GM12878 (cell line): ENCODE results near the gene TSC2. TPM values are rescaled to one million over a fixed set of nuclear protein-coding genes. Genes with fewer than 3 reads are reported as not detected.

Experiments
- ATAC-seq: fragments of 200-7000 bp; cut with Tn5 transposase; 3 replicates; pipeline ENCODE4 v1.9.1; 2020; ENCODE audit warnings: mild to moderate bottlenecking, moderate library complexity
- BruUV-seq: library from RNA; stranded (reverse); fragments of 400-500 nt; replicated peaks from 2 replicates; lab custom pipeline; 2021; lab: Mats Ljungman, UMichigan
- CTCF ChIA-PET: fragments of 300-600 bp; sonication (Branson Sonifier 250); formaldehyde crosslinking; extraction: SDS; loops from one replicate; lab custom pipeline; 2021; ENCODE audit warnings: inconsistent platforms; lab: Yijun Ruan, JAX
- POLR2A ChIA-PET: fragments of 350-600 bp; formaldehyde crosslinking; extraction: SDS; loops from one replicate; lab custom pipeline; 2021; ENCODE audit warnings: inconsistent platforms; lab: Charles Lee
- RAD21 ChIA-PET: fragments of 300-600 bp; sonication (Branson Sonifier 250); formaldehyde crosslinking; loops from one replicate; lab custom pipeline; 2023; ENCODE audit warnings: antibody characterized with exemption; ENCODE audit not compliant: unreplicated experiment; lab: Charles Lee
- SMC1A ChIA-PET: fragments of 300-600 bp; sonication (Branson Sonifier 250); formaldehyde crosslinking; loops from one replicate; lab custom pipeline; 2023; ENCODE audit not compliant: unreplicated experiment, uncharacterized antibody; lab: Charles Lee
- DNase-seq: peaks from one replicate; pipeline ENCODE4 v3.0.0-alpha.2; 2011; ENCODE audit warnings: low read depth, low spot score
- FAIRE-seq: peaks from 3 replicates; lab custom pipeline; 2011; peaks lifted over from hg19 to GRCh38; lab: Jason Lieb, UNC
- H2AFZ ChIP-seq: 2 replicates; pipeline ENCODE4 v1.6.0; 2011; ENCODE audit warnings: low read depth, low read length, control low read depth; ENCODE audit not compliant: control insufficient read depth
- H3K27ac ChIP-seq: 2 replicates; pipeline ENCODE4 v1.5.1; 2011; ENCODE audit warnings: control low read depth; ENCODE audit not compliant: control insufficient read depth, insufficient read depth
- H3K27me3 ChIP-seq, 2 experiments: replicated peaks in 1 of 2; 2 replicates each; pipeline versions ENCODE4 v1.6.0 to v1.6.1; 2011; ENCODE audit warnings: low read length in 1 of 2; ENCODE audit not compliant: control insufficient read depth in 2 of 2, insufficient read depth in 2 of 2
- H3K36me3 ChIP-seq, 2 experiments: 2 replicates each; pipeline ENCODE4 v1.5.1; 2011; ENCODE audit warnings: low read length in 1 of 2; ENCODE audit not compliant: control insufficient read depth in 2 of 2, insufficient read depth in 2 of 2
- H3K4me1 ChIP-seq: 2 replicates; pipeline ENCODE4 v1.6.1; 2011; ENCODE audit warnings: mild to moderate bottlenecking, low read length, moderate library complexity, mixed read lengths; ENCODE audit not compliant: control insufficient read depth, insufficient read depth
- H3K4me2 ChIP-seq: 2 replicates; pipeline ENCODE4 v1.6.0; 2011; ENCODE audit warnings: control low read depth; ENCODE audit not compliant: control insufficient read depth, insufficient read depth
- H3K4me3 ChIP-seq: fragments of 200-600 bp; sonication (generic); 2 replicates; pipeline ENCODE4 v1.5.1; 2016
- H3K79me2 ChIP-seq: 2 replicates; pipeline ENCODE4 v1.6.0; 2011; ENCODE audit warnings: low read length; ENCODE audit not compliant: control insufficient read depth, insufficient read depth
- H3K9ac ChIP-seq: 2 replicates; pipeline ENCODE4 v1.8.0; 2011; ENCODE audit warnings: low read length, control low read depth, mixed read lengths; ENCODE audit not compliant: control insufficient read depth, insufficient read depth
- H3K9me3 ChIP-seq: replicated peaks from 3 replicates; pipeline ENCODE4 v1.5.1; 2011; ENCODE audit warnings: mild to moderate bottlenecking, low read length; ENCODE audit not compliant: control insufficient read depth, insufficient read depth
- H4K20me1 ChIP-seq: 2 replicates; pipeline ENCODE4 v1.6.0; 2011; ENCODE audit not compliant: control insufficient read depth, insufficient read depth
- CREB1 ChIP-seq: IDR thresholded peaks from 2 replicates; pipeline ENCODE4 v1.6.1; 2012; ENCODE audit warnings: low read depth, mild to moderate bottlenecking, inconsistent platforms
- CREM ChIP-seq: IDR thresholded peaks from 2 replicates; pipeline ENCODE4 v1.6.1; 2014; ENCODE audit warnings: antibody characterized with exemption, low read depth
- IKZF2 ChIP-seq, 2 experiments: fragments of 450-650 bp; IDR thresholded peaks; 2 replicates each; pipeline ENCODE4 v1.6.1; 2017; ENCODE audit warnings: mild to moderate bottlenecking in 2 of 2, moderate library complexity in 2 of 2
- SREBF1 ChIP-seq: IDR thresholded peaks from 2 replicates; pipeline ENCODE4 v1.6.1; 2012; ENCODE audit warnings: mild to moderate bottlenecking, low read length
- WGBS: methylation state at CpG from one replicate; pipeline ENCODE4 v1.1.6; 2016; ENCODE audit warnings: low lambda C conversion rate; ENCODE audit not compliant: insufficient replicate concordance, insufficient coverage; ENCODE audit errors: missing lambda C conversion rate; 5-methylcytosine and 5-hydroxymethylcytosine counted together
- in situ Hi-C: fragments of 300-500 bp; cut with MboI; formaldehyde crosslinking; loops from 9 replicates; pipeline ENCODE4 v1.14.3; 2018; ENCODE audit warnings: mixed read lengths
- intact Hi-C: fragments of 100-400 bp; cut with micrococcal nuclease; formaldehyde crosslinking; loops from one replicate; pipeline ENCODE4 v1.14.2; 2022; ENCODE audit not compliant: unreplicated experiment
- polyA plus RNA-seq, 11 experiments: library from polyadenylated mRNA; depleted of rRNA in 4 of 11; unstranded in 6 of 11; stranded (reverse) in 5 of 11; fragments of >200 nt; fragmentation: Nextera tagmentation in 4 of 11; fragmentation: Illumina TruSeq in 1 of 11; extraction: Ambion mirVana in 4 of 11; extraction: Trizol in 1 of 11; gene quantifications; 1 replicate in 1 of 11; 2 replicates in 10 of 11; pipeline versions ENCODE4 v1.2.1 to v1.2.3, GENCODE V29; 2011 to 2016; ENCODE audit warnings: inconsistent platforms in 2 of 11, missing spikeins in 2 of 11, low read depth in 1 of 11
- total RNA-seq, 4 experiments: library from RNA; depleted of rRNA in 3 of 4; stranded (reverse); fragments of >200 nt in 3 of 4; fragmentation: Illumina TruSeq in 1 of 4; extraction: Trizol in 1 of 4; gene quantifications; 2 replicates each; pipeline versions ENCODE4 v1.2.1 to v1.2.3, GENCODE V29; 2013 to 2021
- TF ChIP-seq, protein P1 (sequence below): fragments of 450-650 bp; IDR thresholded peaks from 2 replicates; pipeline ENCODE4 v1.6.1; 2017; ENCODE audit warnings: mild to moderate bottlenecking
- TF ChIP-seq, protein P2 (sequence below): IDR thresholded peaks from 2 replicates; pipeline ENCODE4 v1.6.1; 2012; ENCODE audit warnings: mild to moderate bottlenecking, low read depth, low read length

The TSC2 gene
- total and polyA plus RNA-seq, 10 of the 15 experiments (the other 5 are each of a cell fraction or from before 2014, with no cell fraction given): 1.6 to 77.0 (median 21.6) TPM

DNA sequence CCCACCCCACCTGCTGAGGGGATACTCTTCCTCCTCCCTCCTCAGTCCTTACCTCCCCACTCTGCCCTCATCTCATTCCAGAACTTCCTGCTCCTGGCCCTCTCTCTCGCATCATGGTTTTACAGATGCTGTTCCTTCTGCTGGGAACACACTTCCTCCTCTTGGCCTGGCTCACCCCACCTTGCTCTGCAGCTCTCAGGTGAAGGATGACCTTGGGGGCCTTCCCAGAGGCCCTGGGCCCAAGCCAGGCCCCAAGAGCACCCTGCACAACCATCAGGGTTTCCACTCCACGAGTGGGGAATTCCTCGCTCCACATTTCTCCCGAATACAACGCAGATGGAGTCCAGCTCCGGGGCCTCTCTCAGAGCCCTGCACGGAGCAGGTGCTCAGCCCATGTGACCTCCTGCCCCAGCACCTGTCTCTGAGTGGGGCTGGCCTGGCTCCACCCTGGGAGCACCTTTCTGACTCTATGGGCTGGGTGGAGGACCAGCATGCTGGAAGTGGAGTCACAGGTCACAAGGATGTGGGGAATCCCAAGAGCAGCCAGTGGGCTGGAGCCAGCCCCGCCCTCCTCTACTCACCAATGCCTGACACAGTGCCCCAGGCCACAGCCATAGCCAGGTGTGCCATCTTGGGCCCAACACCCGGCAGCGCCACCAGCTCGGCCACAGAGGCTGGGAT, 4.7 kb upstream of the TSC2 start:
- ChIA-PET RAD21 (no interaction called here), CTCF (no interaction called here), POLR2A (interaction anchor here (2.3 kb wide), 1 partner anchor 112 kb away, joined by 11 read pairs; the partner anchor contains the start of gene TRAF7), SMC1A (no interaction called here)
- Histone ChIP-seq H3K79me2 (peaks cover 8% of the 10 kb centered on the region), H3K4me2 (0 out of 2 replicates have a peak overlapping the region, but pooled peaks have one; percentile 30), H3K9ac (no peak overlapping the region), H3K4me1 (peaks cover 18% of the 10 kb centered on the region), H4K20me1 (no peaks in the 10 kb centered on the region), H3K9me3 (no peaks in the 10 kb centered on the region), H3K36me3 (peaks cover 0 to 1% of the 10 kb centered on the region in 2 experiments; a peak in 2 of 4 replicates), H3K27me3 (no peaks in the 10 kb centered on the region), H2AFZ (no peak overlapping the region), H3K4me3 (no peak overlapping the region), H3K27ac (no peak overlapping the region)
- FAIRE-seq (no peak), DNase-seq (no peak), ATAC-seq (no peak)
- in situ Hi-C loops (no loop called here), intact Hi-C loops (no loop called here)
- WGBS: 96% methylated on average over 11 of the region's 11 CpGs
- BruUV-seq: no TSS peak
- TF ChIP-seq, protein P1, sequence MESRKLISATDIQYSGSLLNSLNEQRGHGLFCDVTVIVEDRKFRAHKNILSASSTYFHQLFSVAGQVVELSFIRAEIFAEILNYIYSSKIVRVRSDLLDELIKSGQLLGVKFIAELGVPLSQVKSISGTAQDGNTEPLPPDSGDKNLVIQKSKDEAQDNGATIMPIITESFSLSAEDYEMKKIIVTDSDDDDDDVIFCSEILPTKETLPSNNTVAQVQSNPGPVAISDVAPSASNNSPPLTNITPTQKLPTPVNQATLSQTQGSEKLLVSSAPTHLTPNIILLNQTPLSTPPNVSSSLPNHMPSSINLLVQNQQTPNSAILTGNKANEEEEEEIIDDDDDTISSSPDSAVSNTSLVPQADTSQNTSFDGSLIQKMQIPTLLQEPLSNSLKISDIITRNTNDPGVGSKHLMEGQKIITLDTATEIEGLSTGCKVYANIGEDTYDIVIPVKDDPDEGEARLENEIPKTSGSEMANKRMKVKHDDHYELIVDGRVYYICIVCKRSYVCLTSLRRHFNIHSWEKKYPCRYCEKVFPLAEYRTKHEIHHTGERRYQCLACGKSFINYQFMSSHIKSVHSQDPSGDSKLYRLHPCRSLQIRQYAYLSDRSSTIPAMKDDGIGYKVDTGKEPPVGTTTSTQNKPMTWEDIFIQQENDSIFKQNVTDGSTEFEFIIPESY: no peak
- TF ChIP-seq CREB1 (no peak), SREBF1 (no peak), IKZF2 (IDR thresholded peaks at IDR 0.05) (no peak), CREM (no peak)
- TF ChIP-seq, protein P2, sequence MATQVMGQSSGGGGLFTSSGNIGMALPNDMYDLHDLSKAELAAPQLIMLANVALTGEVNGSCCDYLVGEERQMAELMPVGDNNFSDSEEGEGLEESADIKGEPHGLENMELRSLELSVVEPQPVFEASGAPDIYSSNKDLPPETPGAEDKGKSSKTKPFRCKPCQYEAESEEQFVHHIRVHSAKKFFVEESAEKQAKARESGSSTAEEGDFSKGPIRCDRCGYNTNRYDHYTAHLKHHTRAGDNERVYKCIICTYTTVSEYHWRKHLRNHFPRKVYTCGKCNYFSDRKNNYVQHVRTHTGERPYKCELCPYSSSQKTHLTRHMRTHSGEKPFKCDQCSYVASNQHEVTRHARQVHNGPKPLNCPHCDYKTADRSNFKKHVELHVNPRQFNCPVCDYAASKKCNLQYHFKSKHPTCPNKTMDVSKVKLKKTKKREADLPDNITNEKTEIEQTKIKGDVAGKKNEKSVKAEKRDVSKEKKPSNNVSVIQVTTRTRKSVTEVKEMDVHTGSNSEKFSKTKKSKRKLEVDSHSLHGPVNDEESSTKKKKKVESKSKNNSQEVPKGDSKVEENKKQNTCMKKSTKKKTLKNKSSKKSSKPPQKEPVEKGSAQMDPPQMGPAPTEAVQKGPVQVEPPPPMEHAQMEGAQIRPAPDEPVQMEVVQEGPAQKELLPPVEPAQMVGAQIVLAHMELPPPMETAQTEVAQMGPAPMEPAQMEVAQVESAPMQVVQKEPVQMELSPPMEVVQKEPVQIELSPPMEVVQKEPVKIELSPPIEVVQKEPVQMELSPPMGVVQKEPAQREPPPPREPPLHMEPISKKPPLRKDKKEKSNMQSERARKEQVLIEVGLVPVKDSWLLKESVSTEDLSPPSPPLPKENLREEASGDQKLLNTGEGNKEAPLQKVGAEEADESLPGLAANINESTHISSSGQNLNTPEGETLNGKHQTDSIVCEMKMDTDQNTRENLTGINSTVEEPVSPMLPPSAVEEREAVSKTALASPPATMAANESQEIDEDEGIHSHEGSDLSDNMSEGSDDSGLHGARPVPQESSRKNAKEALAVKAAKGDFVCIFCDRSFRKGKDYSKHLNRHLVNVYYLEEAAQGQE: no peak
